T-cell (primary cell): ENCODE data around the gene RNU2-63P. TPM values are rescaled to one million over a fixed set of nuclear protein-coding genes. Genes with fewer than 3 reads are reported as not detected.
A peak's percentile ranks its signal among the peaks of the same experiment; 100 is the strongest.

Experiments
- ATAC-seq, 4 experiments: fragments of 200-7000 bp in 3 of 4; fragments of 150-1000 bp in 1 of 4; cut with Tn5 transposase; replicated peaks in 1 of 4; 1 replicate in 3 of 4; 2 replicates in 1 of 4; pipeline ENCODE4 v1.10.0; 2021; ENCODE audit warnings: moderate library complexity in 3 of 4, mild to moderate bottlenecking in 2 of 4, moderate number of reproducible peaks in 1 of 4
- CTCF ChIA-PET, 2 donors: fragments of 300-600 bp; sonication (Branson Sonifier 250); formaldehyde crosslinking; loops; one replicate each; lab custom pipeline; 2022; ENCODE audit warnings: antibody characterized with exemption in 2 of 2; lab: Charles Lee
- POLR2A ChIA-PET, 2 donors: fragments of 300-600 bp; sonication (Branson Sonifier 250); formaldehyde crosslinking; loops; one replicate each; lab custom pipeline; 2022; ENCODE audit warnings: antibody characterized with exemption in 2 of 2; lab: Charles Lee
- DNase-seq, 35 experiments: peaks; one replicate each; pipeline versions ENCODE4 v3.0.0 to v3.0.0-alpha.2; 2013 to 2023
- H3K27ac ChIP-seq: one replicate; pipeline ENCODE4 v1.5.1; 2013; ENCODE audit warnings: low read length
- H3K27me3 ChIP-seq, 2 experiments: replicated peaks in 1 of 2; 1 replicate in 1 of 2; 2 replicates in 1 of 2; pipeline versions ENCODE4 v1.6.1 to v1.7.0; 2013; ENCODE audit warnings: low read length in 1 of 2, mixed read lengths in 1 of 2; ENCODE audit not compliant: control insufficient read depth in 2 of 2, insufficient read depth in 2 of 2; ENCODE audit errors: extremely low read depth in 1 of 2
- H3K36me3 ChIP-seq, 2 donors: 1 replicate in 1 of 2; 2 replicates in 1 of 2; pipeline versions ENCODE4 v1.6.1 to v1.7.0; 2013; ENCODE audit warnings: low read length in 1 of 2; ENCODE audit not compliant: control insufficient read depth in 2 of 2, insufficient read depth in 1 of 2; ENCODE audit errors: extremely low read depth in 1 of 2
- H3K4me1 ChIP-seq, 2 experiments: 1 replicate in 1 of 2; 2 replicates in 1 of 2; pipeline versions ENCODE4 v1.6.1 to v1.7.0; 2013; ENCODE audit warnings: low read length in 2 of 2, mixed read lengths in 1 of 2; ENCODE audit not compliant: insufficient read depth in 2 of 2, control insufficient read depth in 1 of 2; ENCODE audit errors: extremely low read depth in 1 of 2
- H3K4me3 ChIP-seq, 2 donors: 1 replicate in 1 of 2; 2 replicates in 1 of 2; pipeline versions ENCODE4 v1.5.1 to v1.7.0; 2013; ENCODE audit warnings: mild to moderate bottlenecking in 2 of 2, low read length in 1 of 2, moderate library complexity in 1 of 2; ENCODE audit not compliant: control insufficient read depth in 1 of 2; ENCODE audit errors: extremely low read depth in 1 of 2
- H3K9me3 ChIP-seq: 2 replicates; pipeline ENCODE4 v1.7.0; 2013
- H3K27ac Mint-ChIP-seq, 2 donors: one replicate each; pipeline ENCODE4 v1.8.0; 2020 to 2021; ENCODE audit warnings: mild to moderate bottlenecking in 2 of 2, mixed read lengths in 2 of 2
- H3K27me3 Mint-ChIP-seq, 2 donors: one replicate each; pipeline ENCODE4 v1.8.0; 2021 to 2022; ENCODE audit warnings: mixed read lengths in 2 of 2
- H3K36me3 Mint-ChIP-seq: one replicate; pipeline ENCODE4 v1.8.0; 2021; ENCODE audit warnings: mixed read lengths
- H3K4me1 Mint-ChIP-seq, 3 donors: one replicate each; pipeline ENCODE4 v1.8.0; 2020 to 2022; ENCODE audit warnings: mixed read lengths in 3 of 3, mild to moderate bottlenecking in 1 of 3
- H3K4me3 Mint-ChIP-seq, 3 donors: one replicate each; pipeline ENCODE4 v1.8.0; 2020 to 2022; ENCODE audit warnings: mild to moderate bottlenecking in 3 of 3, mixed read lengths in 3 of 3, moderate library complexity in 3 of 3
- H3K9me3 Mint-ChIP-seq, 3 donors: one replicate each; pipeline ENCODE4 v1.8.0; 2020 to 2022; ENCODE audit warnings: mixed read lengths in 3 of 3
- WGBS: methylation state at CpG from one replicate; pipeline ENCODE4 v1.1.5; 2013; ENCODE audit warnings: missing lambda C conversion rate; ENCODE audit not compliant: insufficient coverage; 5-methylcytosine and 5-hydroxymethylcytosine counted together
- total RNA-seq, 35 experiments: library from RNA in 6 of 35; stranded (reverse) in 6 of 35; fragments of 120-200 nt in 1 of 35; gene quantifications; one replicate each; pipeline versions ENCODE4 v1.2.1 to v1.2.4 and lab custom pipeline; 2013 to 2026

The RNU2-63P gene
- total RNA-seq (10 to 100 TPM in 2 of 5 donors, 1 to 10 TPM in 1, not detected in 2; 4.0 to 18.7 (median 13.3) TPM), total RNA-seq (lab: John Stamatoyannopoulos, UW) (0 to 5.4 (median 1.9) reads per million in 29 experiments)
- total RNA-seq (2013), result 138 TPM

- H3K36me3 Mint-ChIP-seq, result no peaks in the 10 kb centered on the region
- H3K36me3 ChIP-seq, result no peaks in the 10 kb centered on the region
- ChIA-PET CTCF (interaction anchor here (0.5 to 1.6 kb wide), 3 partner anchors 8 to 523 kb away, joined by 3 to 12 read pairs (median 4); no protein-coding TSS in a partner anchor), POLR2A (interaction anchor here in 1 of 2 donors (0.6 to 2.1 kb wide), 2 partner anchors 20 to 56 kb away, joined by 3 to 4 read pairs; no protein-coding TSS in a partner anchor)
- H3K9me3 ChIP-seq, result no peaks in the 10 kb centered on the region
- H3K27ac ChIP-seq, result peak within 1 kb of the TSS; percentile 97
- peaks cover 0 to 5% of the 10 kb centered on the region in 2 experiments for H3K27me3 ChIP-seq
- DNase-seq (peak; percentile 49 to 87 (median 74)), ATAC-seq (peak; percentile 83 to 92 (median 89))
- peak within 1 kb of the TSS; percentile 92 to 97 (median 95) for H3K4me3 Mint-ChIP-seq
- peaks cover 0 to 4% (median 0%) of the 10 kb centered on the region in 3 donors for H3K9me3 Mint-ChIP-seq
- peak within 1 kb of the TSS; percentile 99 for H3K27ac Mint-ChIP-seq
- H3K27me3 Mint-ChIP-seq, result no peaks in the 10 kb centered on the region
- WGBS, result 8% methylated on average over 20 of the region's 34 CpGs
- peaks cover 0 to 13% of the 10 kb centered on the region in 2 experiments for H3K4me1 ChIP-seq
- H3K4me3 ChIP-seq, result peak within 1 kb of the TSS; percentile 86 to 96
- peaks cover 14 to 25% (median 21%) of the 10 kb centered on the region in 3 donors for H3K4me1 Mint-ChIP-seq
Observed at GRCh38 chr2:88016086-88016959, at the start of gene RNU2-63P. RNU2-63P (minus strand) TSS chr2:88016547.

- Histone ChIP-seq H3K27me3 (no peaks in the 10 kb centered on the region), H3K36me3 (no peaks in the 10 kb centered on the region), H3K4me1 (peaks cover 2 to 7% of the 10 kb centered on the region in 2 experiments), H3K9me3 (no peaks in the 10 kb centered on the region), H3K4me3 (no peak overlapping the region), H3K27ac (no peak overlapping the region)
- DNase-seq (no peak), ATAC-seq (no peak)
- H3K4me1 Mint-ChIP-seq, result peaks cover 8 to 21% (median 15%) of the 10 kb centered on the region in 3 donors
- CTCF ChIA-PET, result interaction anchor here (0.7 to 3.5 kb wide), 14 partner anchors 9 to 1254 kb away, joined by 3 to 39 read pairs (median 4); partner anchors contain the start of gene RNU2-63P (in 1 of the 2)
- no peaks in the 10 kb centered on the region for H3K27me3 Mint-ChIP-seq
- H3K27ac Mint-ChIP-seq, result no peak overlapping the region
- POLR2A ChIA-PET, result no interaction called here
- WGBS, result no CpG with 5 or more reads among the region's 3 CpGs
- no peaks in the 10 kb centered on the region for H3K36me3 Mint-ChIP-seq
- no peak overlapping the region for H3K4me3 Mint-ChIP-seq
- no peaks in the 10 kb centered on the region for H3K9me3 Mint-ChIP-seq
Observed at GRCh38 chr2:88061295-88061694, 44.9 kb upstream of the RNU2-63P start.

GRCh38 chr2:88060907-88061275, 44.5 kb upstream of the RNU2-63P start:
- peaks cover 12 to 25% (median 19%) of the 10 kb centered on the region in 3 donors for H3K4me1 Mint-ChIP-seq
- no peaks in the 10 kb centered on the region for H3K9me3 Mint-ChIP-seq
- no peak overlapping the region for H3K4me3 Mint-ChIP-seq
- ATAC-seq (no peak), DNase-seq (no peak)
- POLR2A ChIA-PET, result no interaction called here
- WGBS, result no CpG with 5 or more reads among the region's 2 CpGs
- H3K27ac Mint-ChIP-seq, result no peak overlapping the region
- Histone ChIP-seq H3K27me3 (no peaks in the 10 kb centered on the region), H3K4me3 (no peak overlapping the region), H3K4me1 (peaks cover 6 to 7% of the 10 kb centered on the region in 2 experiments), H3K36me3 (no peaks in the 10 kb centered on the region), H3K9me3 (no peaks in the 10 kb centered on the region), H3K27ac (no peak overlapping the region)
- H3K27me3 Mint-ChIP-seq, result no peaks in the 10 kb centered on the region
- no peaks in the 10 kb centered on the region for H3K36me3 Mint-ChIP-seq
- CTCF ChIA-PET, result interaction anchor here (0.7 to 3.5 kb wide), 23 partner anchors 8 to 1253 kb away, joined by 3 to 39 read pairs (median 4); partner anchors contain the start of gene RNU2-63P (in 1 of the 2)

GRCh38 chr2:88059979-88060906, 43.9 kb upstream of the RNU2-63P start:
- H3K4me1 Mint-ChIP-seq, result peaks cover 15 to 29% (median 22%) of the 10 kb centered on the region in 3 donors
- no peak overlapping the region for H3K27ac Mint-ChIP-seq
- no peak overlapping the region for H3K4me3 Mint-ChIP-seq
- no peaks in the 10 kb centered on the region for H3K27me3 Mint-ChIP-seq
- 86% methylated on average over 2 of the region's 5 CpGs for WGBS
- no peaks in the 10 kb centered on the region for H3K9me3 Mint-ChIP-seq
- Histone ChIP-seq H3K9me3 (no peaks in the 10 kb centered on the region), H3K4me3 (no peak overlapping the region), H3K27me3 (no peaks in the 10 kb centered on the region), H3K27ac (no peak overlapping the region), H3K36me3 (no peaks in the 10 kb centered on the region), H3K4me1 (peaks cover 7 to 9% of the 10 kb centered on the region in 2 experiments)
- H3K36me3 Mint-ChIP-seq, result no peaks in the 10 kb centered on the region
- DNase-seq (peak in 19 of 35 experiments; percentile 6 to 64 (median 19)), ATAC-seq (peak in 1 of 4 experiments; percentile 20)
- ChIA-PET CTCF (interaction anchor here (0.5 to 3.5 kb wide), 32 partner anchors 8 to 1838 kb away, joined by 3 to 39 read pairs (median 4); partner anchors contain the start of gene RNU2-63P (in 1 of the 2)), POLR2A (interaction anchor here (0.5 to 0.7 kb wide), 3 partner anchors 12 to 125 kb away, joined by 3 to 5 read pairs (median 4); no protein-coding TSS in a partner anchor)

- H3K27me3 Mint-ChIP-seq, result no peaks in the 10 kb centered on the region
- DNase-seq (peak in 1 of 35 experiments; percentile 21), ATAC-seq (no peak)
- H3K27ac Mint-ChIP-seq, result peak overlapping the region in 1 of 2 donors; percentile 42
- Histone ChIP-seq H3K4me1 (peaks cover 14 to 20% of the 10 kb centered on the region in 2 experiments), H3K9me3 (no peaks in the 10 kb centered on the region), H3K27ac (no peak overlapping the region), H3K36me3 (no peaks in the 10 kb centered on the region), H3K27me3 (no peaks in the 10 kb centered on the region), H3K4me3 (no peak overlapping the region)
- no peaks in the 10 kb centered on the region for H3K9me3 Mint-ChIP-seq
- peaks cover 31 to 49% (median 42%) of the 10 kb centered on the region in 3 donors for H3K4me1 Mint-ChIP-seq
- H3K36me3 Mint-ChIP-seq, result peaks cover 4% of the 10 kb centered on the region
- ChIA-PET CTCF (interaction anchor here in 1 of 2 donors (0.6 kb wide), 1 partner anchor 13 kb away, joined by 9 read pairs; no protein-coding TSS in a partner anchor), POLR2A (interaction anchor here in 1 of 2 donors (0.5 kb wide), 1 partner anchor 32 kb away, joined by 3 read pairs; no protein-coding TSS in a partner anchor)
- no peak overlapping the region for H3K4me3 Mint-ChIP-seq
- 31% methylated on average over 4 of the region's 5 CpGs for WGBS
Observed at GRCh38 chr2:88058191-88058590, 41.8 kb upstream of the RNU2-63P start.
